Tibial nerve (tissue), 4 donors: Measurements from ENCODE around the gene PSORS1C2. TPM values are rescaled to one million over a fixed set of nuclear protein-coding genes. Genes with fewer than 3 reads are reported as not detected.

Experiments
- DNase-seq, 2 donors: peaks; one replicate each; pipeline ENCODE4 v3.0.0-alpha.2; 2019; ENCODE audit warnings: low spot score in 2 of 2
- H3K27ac ChIP-seq, 4 donors: fragments of 200-600 bp; sonication (generic) in 3 of 4; one replicate each; pipeline ENCODE4 v1.5.1; 2017 to 2019; ENCODE audit warnings: mild to moderate bottlenecking in 1 of 4
- H3K27me3 ChIP-seq, 2 donors: fragments of 200-600 bp; sonication (generic) in 1 of 2; one replicate each; pipeline versions ENCODE4 v1.5.1 to v1.6.0; 2017 to 2019
- H3K36me3 ChIP-seq, 3 donors: fragments of 200-600 bp; sonication (generic); one replicate each; pipeline ENCODE4 v1.5.1; 2018 to 2019
- H3K4me1 ChIP-seq, 4 donors: fragments of 200-600 bp; sonication (generic) in 3 of 4; one replicate each; pipeline ENCODE4 v1.5.1; 2017 to 2019
- H3K4me3 ChIP-seq, 4 donors: fragments of 200-600 bp; sonication (generic) in 3 of 4; one replicate each; pipeline ENCODE4 v1.5.1; 2017 to 2019; ENCODE audit warnings: mild to moderate bottlenecking in 1 of 4, moderate library complexity in 1 of 4
- H3K9me3 ChIP-seq, 4 donors: fragments of 200-600 bp; sonication (generic) in 3 of 4; one replicate each; pipeline ENCODE4 v1.5.1; 2017 to 2019
- EP300 ChIP-seq, 2 donors: sonication (generic); formaldehyde crosslinking; IDR thresholded peaks; one replicate each; pipeline ENCODE4 v1.6.1; 2017; ENCODE audit warnings: antibody characterized with exemption in 2 of 2, mild to moderate bottlenecking in 1 of 2
- POLR2A ChIP-seq, 2 donors: fragments of 450-650 bp; IDR thresholded peaks; one replicate each; pipeline ENCODE4 v1.6.1; 2017; ENCODE audit warnings: antibody characterized with exemption in 2 of 2, mild to moderate bottlenecking in 2 of 2, moderate library complexity in 2 of 2
- WGBS, 2 donors: methylation state at CpG; one replicate each; pipeline ENCODE4 v1.1.5; 2018; 5-methylcytosine and 5-hydroxymethylcytosine counted together
- total RNA-seq, 4 donors: library from RNA; depleted of rRNA; stranded (reverse); fragments of >200 nt; gene quantifications; one replicate each; pipeline ENCODE4 v1.1.0, GENCODE V29; 2016
- TF ChIP-seq, protein P1 (sequence below), 5 experiments: fragments of 200-600 bp in 3 of 5; fragments of 450-650 bp in 2 of 5; sonication (generic) in 3 of 5; IDR thresholded peaks; one replicate each; pipeline ENCODE4 v1.5.1; 2016 to 2019; ENCODE audit warnings: antibody characterized with exemption in 5 of 5, mild to moderate bottlenecking in 3 of 5, moderate library complexity in 2 of 5

The PSORS1C2 gene
- total RNA-seq, 4 donors from 2014 or later: not detected

DNA sequence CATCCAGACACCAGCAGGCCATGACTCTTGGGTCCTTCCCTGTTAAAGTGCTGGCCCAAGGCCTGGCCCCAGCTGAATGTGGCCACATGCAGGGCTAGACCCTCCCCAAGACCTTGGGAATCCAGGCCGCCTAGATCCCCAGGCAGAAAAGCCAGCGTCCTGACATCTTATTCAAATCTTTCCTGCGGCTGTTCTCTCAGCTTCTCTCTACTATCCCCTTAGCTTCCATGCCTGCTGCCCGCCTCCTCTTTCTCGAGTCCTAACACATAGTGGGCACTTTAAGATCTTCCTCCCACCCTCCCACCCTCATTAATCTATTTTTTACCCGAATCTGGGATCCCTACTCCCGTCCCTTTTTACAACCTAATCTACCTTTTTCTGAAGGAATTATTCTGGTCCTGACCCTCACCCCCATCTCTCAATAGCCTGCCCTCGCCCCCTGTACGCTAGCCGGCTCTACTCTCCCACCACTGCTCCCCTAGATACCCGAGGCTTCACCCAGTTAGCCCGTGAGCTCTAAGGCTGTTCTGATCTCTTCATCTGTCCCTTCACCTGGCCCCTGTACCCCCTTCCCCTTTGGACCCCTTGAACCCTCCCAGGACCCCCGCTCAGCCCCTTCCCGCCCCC, 18.8 kb upstream of the PSORS1C2 start, which contains the start of gene CCHCR1:
Gene CCHCR1, minus strand, starts transcription at position 290 of the 627 bp plus-strand sequence. Its CDS starts 202 bp downstream, at position 88.
- Histone ChIP-seq H3K27ac (peak within 1 kb of the TSS; percentile 46 to 90 (median 80)), H3K36me3 (peaks cover 0 to 52% (median 0%) of the 10 kb centered on the region in 3 donors), H3K4me1 (peaks cover 0 to 26% (median 11%) of the 10 kb centered on the region in 4 donors), H3K27me3 (no peaks in the 10 kb centered on the region), H3K9me3 (no peaks in the 10 kb centered on the region), H3K4me3 (peak within 1 kb of the TSS; percentile 45 to 76 (median 62))
- DNase-seq: no peak
- 3 to 9% methylated on average over 14 of the region's 14 CpGs for WGBS, 2 donors
- TF ChIP-seq EP300 (IDR thresholded peaks at IDR 0.05): no peak
- TF ChIP-seq, protein P1, sequence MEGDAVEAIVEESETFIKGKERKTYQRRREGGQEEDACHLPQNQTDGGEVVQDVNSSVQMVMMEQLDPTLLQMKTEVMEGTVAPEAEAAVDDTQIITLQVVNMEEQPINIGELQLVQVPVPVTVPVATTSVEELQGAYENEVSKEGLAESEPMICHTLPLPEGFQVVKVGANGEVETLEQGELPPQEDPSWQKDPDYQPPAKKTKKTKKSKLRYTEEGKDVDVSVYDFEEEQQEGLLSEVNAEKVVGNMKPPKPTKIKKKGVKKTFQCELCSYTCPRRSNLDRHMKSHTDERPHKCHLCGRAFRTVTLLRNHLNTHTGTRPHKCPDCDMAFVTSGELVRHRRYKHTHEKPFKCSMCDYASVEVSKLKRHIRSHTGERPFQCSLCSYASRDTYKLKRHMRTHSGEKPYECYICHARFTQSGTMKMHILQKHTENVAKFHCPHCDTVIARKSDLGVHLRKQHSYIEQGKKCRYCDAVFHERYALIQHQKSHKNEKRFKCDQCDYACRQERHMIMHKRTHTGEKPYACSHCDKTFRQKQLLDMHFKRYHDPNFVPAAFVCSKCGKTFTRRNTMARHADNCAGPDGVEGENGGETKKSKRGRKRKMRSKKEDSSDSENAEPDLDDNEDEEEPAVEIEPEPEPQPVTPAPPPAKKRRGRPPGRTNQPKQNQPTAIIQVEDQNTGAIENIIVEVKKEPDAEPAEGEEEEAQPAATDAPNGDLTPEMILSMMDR (IDR thresholded peaks at IDR 0.05): no peak
- no peak for TF ChIP-seq POLR2A (IDR thresholded peaks at IDR 0.05)

DNA sequence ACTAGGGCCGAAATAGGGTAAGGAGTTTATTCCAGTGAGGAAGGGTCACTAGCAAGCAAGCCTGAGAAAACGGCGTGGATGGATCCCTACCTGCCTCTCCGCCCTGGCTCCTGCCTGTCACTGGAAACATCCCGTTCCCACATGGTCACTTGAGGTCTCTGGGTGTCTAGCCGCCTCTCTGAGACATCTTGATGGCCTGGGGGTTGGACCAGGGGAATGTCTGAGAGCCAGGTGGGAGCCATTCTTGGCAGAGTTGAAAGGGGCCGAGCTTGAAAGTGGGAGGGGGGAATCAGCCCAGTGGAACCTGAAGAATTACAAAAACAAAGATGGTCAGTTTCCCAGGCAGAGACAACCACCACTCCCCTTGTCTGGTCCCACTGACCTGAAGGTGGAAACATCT, 17.8 kb upstream of the PSORS1C2 start:
- no peaks in the 10 kb centered on the region for H3K27me3 ChIP-seq
- H3K27ac ChIP-seq: no peak overlapping the region
- WGBS, 2 donors: 89 to 90% methylated on average over 7 of the region's 7 CpGs
- no peaks in the 10 kb centered on the region for H3K9me3 ChIP-seq
- DNase-seq: no peak
- no peak overlapping the region for H3K4me3 ChIP-seq
- H3K36me3 ChIP-seq: peaks cover 0 to 45% (median 0%) of the 10 kb centered on the region in 3 donors
- TF ChIP-seq EP300 (IDR thresholded peaks at IDR 0.05): no peak
- no peak for TF ChIP-seq POLR2A (IDR thresholded peaks at IDR 0.05)
- TF ChIP-seq, protein P1 (IDR thresholded peaks at IDR 0.05): no peak
- H3K4me1 ChIP-seq: peaks cover 0 to 26% (median 11%) of the 10 kb centered on the region in 4 donors

DNA sequence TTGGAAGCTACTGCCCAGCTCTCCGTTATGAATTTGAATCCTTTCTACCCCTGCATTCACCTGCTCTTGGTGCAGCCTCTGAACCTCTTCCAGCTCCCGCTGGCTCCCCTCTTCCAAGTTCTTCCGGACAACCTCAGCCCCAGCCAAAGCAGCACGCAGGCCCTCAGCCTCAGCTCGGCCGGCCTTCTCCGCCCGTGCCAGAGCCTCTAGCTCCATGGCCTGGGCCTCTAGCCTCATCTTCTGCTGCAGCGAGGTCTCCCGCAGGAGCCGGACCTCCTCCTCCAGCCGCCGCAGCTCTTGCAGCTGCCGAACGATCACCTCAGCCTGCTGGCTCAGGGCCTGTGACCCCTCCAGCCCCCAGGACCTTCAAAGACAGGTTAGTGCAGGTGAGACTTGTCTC, 15.6 kb upstream of the PSORS1C2 start:
- no peak overlapping the region for H3K27ac ChIP-seq
- 80 to 94% methylated on average over 15 of the region's 15 CpGs for WGBS, 2 donors

DNA sequence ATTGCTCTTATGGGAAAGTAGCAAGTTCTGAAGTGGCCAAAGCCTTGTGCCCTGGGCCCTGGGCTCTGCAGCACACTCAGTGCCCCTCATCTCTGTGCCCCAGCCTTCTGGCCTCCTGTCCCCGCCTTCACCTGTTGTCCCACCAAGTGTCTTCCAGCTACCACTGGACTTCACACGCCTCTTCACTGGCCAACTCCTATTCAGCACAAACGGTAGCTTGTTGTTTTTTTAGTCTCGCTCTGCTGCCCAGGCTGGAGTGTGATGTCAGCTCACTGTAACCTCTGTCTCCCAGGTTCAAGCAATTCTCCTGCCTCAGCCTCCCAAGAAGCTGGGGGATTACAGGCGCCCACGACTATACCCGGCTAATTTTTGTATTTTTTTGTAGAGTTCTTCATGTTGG, 13.9 kb upstream of the PSORS1C2 start:
- Histone ChIP-seq H3K27ac (no peak overlapping the region), H3K4me3 (no peak overlapping the region), H3K36me3 (peaks cover 0 to 72% (median 0%) of the 10 kb centered on the region in 3 donors), H3K27me3 (no peaks in the 10 kb centered on the region), H3K9me3 (no peaks in the 10 kb centered on the region), H3K4me1 (peaks cover 0 to 12% (median 2%) of the 10 kb centered on the region in 4 donors)
- no peak for DNase-seq
- 86 to 88% methylated on average over 7 of the region's 7 CpGs for WGBS, 2 donors
- TF ChIP-seq, protein P1 (IDR thresholded peaks at IDR 0.05): no peak
- no peak for TF ChIP-seq EP300 (IDR thresholded peaks at IDR 0.05)

More for the DNA sequence above, 15.6 kb upstream of the PSORS1C2 start:
- Histone ChIP-seq H3K9me3 (no peaks in the 10 kb centered on the region), H3K4me3 (no peak overlapping the region), H3K4me1 (peaks cover 0 to 21% (median 9%) of the 10 kb centered on the region in 4 donors), H3K27me3 (no peaks in the 10 kb centered on the region), H3K36me3 (peaks cover 0 to 56% (median 0%) of the 10 kb centered on the region in 3 donors)
- no peak for TF ChIP-seq POLR2A (IDR thresholded peaks at IDR 0.05)
- no peak for TF ChIP-seq EP300 (IDR thresholded peaks at IDR 0.05)
- TF ChIP-seq, protein P1 (IDR thresholded peaks at IDR 0.05): no peak
- no peak for DNase-seq

DNA sequence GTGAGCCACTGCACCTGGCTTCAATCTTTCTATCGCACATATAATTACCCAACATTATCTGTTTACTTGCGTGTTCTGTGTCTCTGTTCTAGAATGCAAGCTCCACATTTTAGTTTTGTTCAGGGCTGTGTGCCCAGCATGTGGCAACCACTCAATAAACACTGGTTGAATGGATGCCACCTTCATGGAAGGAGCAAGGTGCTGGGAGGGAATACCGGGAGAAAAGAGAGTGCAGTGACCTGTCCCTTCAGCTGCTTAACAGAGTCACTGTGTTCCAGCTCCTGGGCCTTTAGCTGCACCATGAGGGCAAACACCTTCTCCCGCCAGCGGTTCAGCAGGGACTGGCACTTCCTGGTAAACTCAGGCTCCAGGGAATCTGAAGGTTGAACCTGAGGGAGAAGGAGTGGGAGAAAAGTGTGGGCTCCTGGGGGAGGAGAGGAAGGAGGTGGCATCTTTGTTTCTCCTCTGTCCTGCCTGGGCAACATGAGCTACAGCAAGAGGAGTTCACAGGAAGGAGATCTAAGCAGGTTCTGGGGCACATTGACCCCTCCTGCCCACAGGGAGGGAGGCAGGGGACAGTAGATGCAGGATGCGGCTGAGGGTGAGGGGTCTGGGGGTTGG, 11.1 kb upstream of the PSORS1C2 start:
- Histone ChIP-seq H3K27me3 (no peaks in the 10 kb centered on the region), H3K9me3 (no peaks in the 10 kb centered on the region), H3K4me1 (no peaks in the 10 kb centered on the region), H3K27ac (no peak overlapping the region), H3K36me3 (peaks cover 0 to 80% (median 0%) of the 10 kb centered on the region in 3 donors), H3K4me3 (no peak overlapping the region)
- TF ChIP-seq POLR2A (IDR thresholded peaks at IDR 0.05): no peak
- no peak for TF ChIP-seq EP300 (IDR thresholded peaks at IDR 0.05)
- TF ChIP-seq, protein P1 (IDR thresholded peaks at IDR 0.05): no peak
- WGBS, 2 donors: 83 to 95% methylated on average over 6 of the region's 6 CpGs
- DNase-seq: no peak
